ENCODE measurements around the gene SSUH2. TPM values are rescaled to one million over a fixed set of nuclear protein-coding genes. Genes with fewer than 3 reads are reported as not detected.

Gene SSUH2
- total and polyA plus RNA-seq, 2 experiments from 2014 or later = 0.73 to 2.3 TPM

DNA sequence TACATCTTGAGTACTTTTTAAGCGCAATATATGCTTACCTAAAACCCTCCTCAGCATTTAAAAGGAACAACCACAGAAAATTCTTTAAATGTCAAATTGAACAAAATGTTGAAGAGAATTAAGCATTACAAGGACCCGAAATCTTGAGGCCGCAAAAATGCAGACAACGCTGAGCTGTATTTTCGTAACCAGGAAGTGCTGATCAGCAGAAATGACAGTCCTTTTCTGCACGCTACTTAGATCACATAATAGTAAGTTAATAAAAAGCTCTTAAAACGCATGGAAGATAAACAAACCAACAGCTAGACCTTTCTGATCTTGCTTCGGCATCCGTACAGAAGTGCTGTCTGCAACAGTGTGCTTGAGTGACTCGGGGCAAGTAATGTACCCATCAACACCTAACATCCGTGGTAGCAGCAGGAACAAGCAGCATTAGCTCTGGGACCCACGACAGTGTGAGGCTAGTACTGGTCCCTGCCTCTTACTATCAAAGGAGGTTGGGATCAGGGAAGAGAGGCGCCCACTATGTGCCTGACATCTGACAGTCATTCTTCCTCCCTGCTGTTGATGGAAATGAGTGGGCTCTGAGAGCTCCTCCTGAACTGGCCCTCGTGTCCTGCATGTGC is 1.8 kb upstream of the SSUH2 start:
- no peaks in the 10 kb centered on the region for H3K9me2 ChIP-seq (ENCODE audit: insufficient read depth)
- H3K27me3 Mint-ChIP-seq (ENCODE audit: insufficient read depth, low read depth, poor library complexity) = peaks cover 6% of the 10 kb centered on the region
- H2AFZ ChIP-seq = no peak overlapping the region
- no peaks in the 10 kb centered on the region; the same call in 2 of the 3 replicates for H3K4me1 Mint-ChIP-seq
- no peak overlapping the region for H3K4me3 ChIP-seq
- TF ChIP-seq, protein P1, sequence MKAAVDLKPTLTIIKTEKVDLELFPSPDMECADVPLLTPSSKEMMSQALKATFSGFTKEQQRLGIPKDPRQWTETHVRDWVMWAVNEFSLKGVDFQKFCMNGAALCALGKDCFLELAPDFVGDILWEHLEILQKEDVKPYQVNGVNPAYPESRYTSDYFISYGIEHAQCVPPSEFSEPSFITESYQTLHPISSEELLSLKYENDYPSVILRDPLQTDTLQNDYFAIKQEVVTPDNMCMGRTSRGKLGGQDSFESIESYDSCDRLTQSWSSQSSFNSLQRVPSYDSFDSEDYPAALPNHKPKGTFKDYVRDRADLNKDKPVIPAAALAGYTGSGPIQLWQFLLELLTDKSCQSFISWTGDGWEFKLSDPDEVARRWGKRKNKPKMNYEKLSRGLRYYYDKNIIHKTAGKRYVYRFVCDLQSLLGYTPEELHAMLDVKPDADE (IDR thresholded peaks at IDR 0.05) = no peak
- TF ChIP-seq, protein P2, sequence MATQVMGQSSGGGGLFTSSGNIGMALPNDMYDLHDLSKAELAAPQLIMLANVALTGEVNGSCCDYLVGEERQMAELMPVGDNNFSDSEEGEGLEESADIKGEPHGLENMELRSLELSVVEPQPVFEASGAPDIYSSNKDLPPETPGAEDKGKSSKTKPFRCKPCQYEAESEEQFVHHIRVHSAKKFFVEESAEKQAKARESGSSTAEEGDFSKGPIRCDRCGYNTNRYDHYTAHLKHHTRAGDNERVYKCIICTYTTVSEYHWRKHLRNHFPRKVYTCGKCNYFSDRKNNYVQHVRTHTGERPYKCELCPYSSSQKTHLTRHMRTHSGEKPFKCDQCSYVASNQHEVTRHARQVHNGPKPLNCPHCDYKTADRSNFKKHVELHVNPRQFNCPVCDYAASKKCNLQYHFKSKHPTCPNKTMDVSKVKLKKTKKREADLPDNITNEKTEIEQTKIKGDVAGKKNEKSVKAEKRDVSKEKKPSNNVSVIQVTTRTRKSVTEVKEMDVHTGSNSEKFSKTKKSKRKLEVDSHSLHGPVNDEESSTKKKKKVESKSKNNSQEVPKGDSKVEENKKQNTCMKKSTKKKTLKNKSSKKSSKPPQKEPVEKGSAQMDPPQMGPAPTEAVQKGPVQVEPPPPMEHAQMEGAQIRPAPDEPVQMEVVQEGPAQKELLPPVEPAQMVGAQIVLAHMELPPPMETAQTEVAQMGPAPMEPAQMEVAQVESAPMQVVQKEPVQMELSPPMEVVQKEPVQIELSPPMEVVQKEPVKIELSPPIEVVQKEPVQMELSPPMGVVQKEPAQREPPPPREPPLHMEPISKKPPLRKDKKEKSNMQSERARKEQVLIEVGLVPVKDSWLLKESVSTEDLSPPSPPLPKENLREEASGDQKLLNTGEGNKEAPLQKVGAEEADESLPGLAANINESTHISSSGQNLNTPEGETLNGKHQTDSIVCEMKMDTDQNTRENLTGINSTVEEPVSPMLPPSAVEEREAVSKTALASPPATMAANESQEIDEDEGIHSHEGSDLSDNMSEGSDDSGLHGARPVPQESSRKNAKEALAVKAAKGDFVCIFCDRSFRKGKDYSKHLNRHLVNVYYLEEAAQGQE (IDR thresholded peaks at IDR 0.05; ENCODE audit: unreplicated experiment) = no peak
- TF ChIP-seq, protein P3, sequence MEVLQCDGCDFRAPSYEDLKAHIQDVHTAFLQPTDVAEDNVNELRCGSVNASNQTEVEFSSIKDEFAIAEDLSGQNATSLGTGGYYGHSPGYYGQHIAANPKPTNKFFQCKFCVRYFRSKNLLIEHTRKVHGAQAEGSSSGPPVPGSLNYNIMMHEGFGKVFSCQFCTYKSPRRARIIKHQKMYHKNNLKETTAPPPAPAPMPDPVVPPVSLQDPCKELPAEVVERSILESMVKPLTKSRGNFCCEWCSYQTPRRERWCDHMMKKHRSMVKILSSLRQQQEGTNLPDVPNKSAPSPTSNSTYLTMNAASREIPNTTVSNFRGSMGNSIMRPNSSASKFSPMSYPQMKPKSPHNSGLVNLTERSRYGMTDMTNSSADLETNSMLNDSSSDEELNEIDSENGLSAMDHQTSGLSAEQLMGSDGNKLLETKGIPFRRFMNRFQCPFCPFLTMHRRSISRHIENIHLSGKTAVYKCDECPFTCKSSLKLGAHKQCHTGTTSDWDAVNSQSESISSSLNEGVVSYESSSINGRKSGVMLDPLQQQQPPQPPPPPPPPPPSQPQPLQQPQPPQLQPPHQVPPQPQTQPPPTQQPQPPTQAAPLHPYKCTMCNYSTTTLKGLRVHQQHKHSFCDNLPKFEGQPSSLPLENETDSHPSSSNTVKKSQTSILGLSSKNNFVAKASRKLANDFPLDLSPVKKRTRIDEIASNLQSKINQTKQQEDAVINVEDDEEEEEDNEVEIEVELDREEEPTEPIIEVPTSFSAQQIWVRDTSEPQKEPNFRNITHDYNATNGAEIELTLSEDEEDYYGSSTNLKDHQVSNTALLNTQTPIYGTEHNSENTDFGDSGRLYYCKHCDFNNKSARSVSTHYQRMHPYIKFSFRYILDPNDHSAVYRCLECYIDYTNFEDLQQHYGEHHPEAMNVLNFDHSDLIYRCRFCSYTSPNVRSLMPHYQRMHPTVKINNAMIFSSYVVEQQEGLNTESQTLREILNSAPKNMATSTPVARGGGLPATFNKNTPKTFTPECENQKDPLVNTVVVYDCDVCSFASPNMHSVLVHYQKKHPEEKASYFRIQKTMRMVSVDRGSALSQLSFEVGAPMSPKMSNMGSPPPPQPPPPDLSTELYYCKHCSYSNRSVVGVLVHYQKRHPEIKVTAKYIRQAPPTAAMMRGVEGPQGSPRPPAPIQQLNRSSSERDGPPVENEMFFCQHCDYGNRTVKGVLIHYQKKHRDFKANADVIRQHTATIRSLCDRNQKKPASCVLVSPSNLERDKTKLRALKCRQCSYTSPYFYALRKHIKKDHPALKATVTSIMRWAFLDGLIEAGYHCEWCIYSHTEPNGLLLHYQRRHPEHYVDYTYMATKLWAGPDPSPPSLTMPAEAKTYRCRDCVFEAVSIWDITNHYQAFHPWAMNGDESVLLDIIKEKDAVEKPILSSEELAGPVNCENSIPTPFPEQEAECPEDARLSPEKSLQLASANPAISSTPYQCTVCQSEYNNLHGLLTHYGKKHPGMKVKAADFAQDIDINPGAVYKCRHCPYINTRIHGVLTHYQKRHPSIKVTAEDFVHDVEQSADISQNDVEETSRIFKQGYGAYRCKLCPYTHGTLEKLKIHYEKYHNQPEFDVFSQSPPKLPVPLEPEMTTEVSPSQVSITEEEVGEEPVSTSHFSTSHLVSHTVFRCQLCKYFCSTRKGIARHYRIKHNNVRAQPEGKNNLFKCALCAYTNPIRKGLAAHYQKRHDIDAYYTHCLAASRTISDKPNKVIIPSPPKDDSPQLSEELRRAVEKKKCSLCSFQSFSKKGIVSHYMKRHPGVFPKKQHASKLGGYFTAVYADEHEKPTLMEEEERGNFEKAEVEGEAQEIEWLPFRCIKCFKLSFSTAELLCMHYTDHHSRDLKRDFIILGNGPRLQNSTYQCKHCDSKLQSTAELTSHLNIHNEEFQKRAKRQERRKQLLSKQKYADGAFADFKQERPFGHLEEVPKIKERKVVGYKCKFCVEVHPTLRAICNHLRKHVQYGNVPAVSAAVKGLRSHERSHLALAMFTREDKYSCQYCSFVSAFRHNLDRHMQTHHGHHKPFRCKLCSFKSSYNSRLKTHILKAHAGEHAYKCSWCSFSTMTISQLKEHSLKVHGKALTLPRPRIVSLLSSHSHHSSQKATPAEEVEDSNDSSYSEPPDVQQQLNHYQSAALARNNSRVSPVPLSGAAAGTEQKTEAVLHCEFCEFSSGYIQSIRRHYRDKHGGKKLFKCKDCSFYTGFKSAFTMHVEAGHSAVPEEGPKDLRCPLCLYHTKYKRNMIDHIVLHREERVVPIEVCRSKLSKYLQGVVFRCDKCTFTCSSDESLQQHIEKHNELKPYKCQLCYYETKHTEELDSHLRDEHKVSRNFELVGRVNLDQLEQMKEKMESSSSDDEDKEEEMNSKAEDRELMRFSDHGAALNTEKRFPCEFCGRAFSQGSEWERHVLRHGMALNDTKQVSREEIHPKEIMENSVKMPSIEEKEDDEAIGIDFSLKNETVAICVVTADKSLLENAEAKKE (CRISPR knock-in tag; IDR thresholded peaks at IDR 0.05) = no peak
- TF ChIP-seq POLR2AphosphoS5 (IDR thresholded peaks at IDR 0.05; ENCODE audit: low read depth) = no peak
- TF ChIP-seq ZNF114 (CRISPR knock-in tag; IDR thresholded peaks at IDR 0.05) = no peak
- H3K36me3 ChIP-seq (ENCODE audit: insufficient read depth) = no peaks in the 10 kb centered on the region
- H3F3A ChIP-seq (replicated peaks; ENCODE audit: low read depth) = no peaks in the 10 kb centered on the region
- no peaks in the 10 kb centered on the region; the same call in 2 of the 3 replicates for H3K9me3 Mint-ChIP-seq
- no peaks in the 10 kb centered on the region for H3K27me3 ChIP-seq (ENCODE audit: insufficient read depth)
- H3K79me2 ChIP-seq (replicated peaks; ENCODE audit: insufficient read depth) = no peaks in the 10 kb centered on the region
- H4K20me1 ChIP-seq (replicated peaks; ENCODE audit: insufficient read depth) = no peaks in the 10 kb centered on the region; the same call in 1 of the 2 replicates
- H3K4me1 ChIP-seq (ENCODE audit: insufficient read depth) = no peaks in the 10 kb centered on the region
- no peak overlapping the region for H3K4me2 ChIP-seq
- H3K27ac ChIP-seq (ENCODE audit: low read depth) = no peak overlapping the region
- no peaks in the 10 kb centered on the region; the same call in 2 of the 3 replicates for H3K36me3 Mint-ChIP-seq (ENCODE audit: low read depth)
- H3K4me3 Mint-ChIP-seq = no peak overlapping the region
- no peak for ATAC-seq
- DNase-seq (ENCODE audit: low spot score) = no peak
- no peak overlapping the region for H3K27ac Mint-ChIP-seq
